NCI-H1417 treated with DMSO at 0.1 percent for 48 hours (cell line): ENCODE measurements around the gene HCAR1.
A peak's percentile ranks its signal among the peaks of the same experiment; 100 is the strongest.
"Not testable (repeated sequence)": the region's sequence is repeated elsewhere in the genome, so short reads cannot be mapped to it uniquely, and the experiment has no call there.

Experiments
- DNase-seq: peaks from one replicate; lab custom pipeline; 2025; lab: John Stamatoyannopoulos, UW

The HCAR1 gene

GRCh38 chr12:122730215-122731014 lies at the start of gene HCAR1:
HCAR1 (minus strand) TSS chr12:122730844; CDS start chr12:122730339, 505 bp downstream.
- no peak for DNase-seq

GRCh38 chr12:122757568-122757967 lies 26.9 kb upstream of the HCAR1 start:
- DNase-seq, result no peak

- no peak for DNase-seq
Measured at GRCh38 chr12:122754790-122755189, 24.1 kb upstream of the HCAR1 start.

- no peak for DNase-seq
Measured at GRCh38 chr12:122753319-122753650, 22.6 kb upstream of the HCAR1 start.

- DNase-seq, result peak; percentile 97
Measured at GRCh38 chr12:122752464-122753318, 22.0 kb upstream of the HCAR1 start, which contains the start of gene DENR. DENR (plus strand) TSS chr12:122752824; CDS start chr12:122753702, 878 bp downstream.

- DNase-seq, result not testable (repeated sequence)
Measured at GRCh38 chr12:122750781-122751515, 20.3 kb upstream of the HCAR1 start.

- no peak for DNase-seq
Measured at GRCh38 chr12:122749569-122750332, 19.1 kb upstream of the HCAR1 start.

GRCh38 chr12:122747224-122748135 lies 16.8 kb upstream of the HCAR1 start:
- DNase-seq, result no peak

- DNase-seq, result no peak
Measured at GRCh38 chr12:122743895-122744525, 13.4 kb upstream of the HCAR1 start.

- no peak for DNase-seq
Measured at GRCh38 chr12:122740351-122740750, 9.7 kb upstream of the HCAR1 start.

- no peak for DNase-seq
Measured at GRCh38 chr12:122738571-122738970, 7.9 kb upstream of the HCAR1 start.

- no peak for DNase-seq
Measured at GRCh38 chr12:122732611-122733010, 2.0 kb upstream of the HCAR1 start.

GRCh38 chr12:122732170-122732569 lies 1.5 kb upstream of the HCAR1 start:
- no peak for DNase-seq

GRCh38 chr12:122729583-122730214 lies 945 bp downstream of the HCAR1 start:
- DNase-seq, result no peak

- no peak for DNase-seq
Measured at GRCh38 chr12:122726080-122726558, 4.5 kb downstream of the HCAR1 start.

- no peak for DNase-seq
Measured at GRCh38 chr12:122725452-122726079, 5.1 kb downstream of the HCAR1 start.

- no peak for DNase-seq
Measured at GRCh38 chr12:122724641-122725243, 5.9 kb downstream of the HCAR1 start.

- DNase-seq, result no peak
Measured at GRCh38 chr12:122722387-122722786, 8.3 kb downstream of the HCAR1 start.
